T-helper 2 cell treated with Interferon-gamma antibody and Interleukin-4, amounts not matched to agents 5 μg/mL and 100 μg/mL, for 36 hours (primary cell): ENCODE data around the gene ATP4A.

Source experiments
- DNase-seq: peaks from one replicate; pipeline ENCODE4 v3.0.0; 2021; ENCODE audit warnings: low spot score
- H3K27ac Mint-ChIP-seq: one replicate; pipeline ENCODE4 v1.8.0; 2021; ENCODE audit warnings: mild to moderate bottlenecking, mixed read lengths
- H3K27me3 Mint-ChIP-seq: one replicate; pipeline ENCODE4 v1.8.0; 2021; ENCODE audit warnings: low read depth, mixed read lengths
- H3K36me3 Mint-ChIP-seq: one replicate; pipeline ENCODE4 v1.8.0; 2021; ENCODE audit warnings: low read depth, mixed read lengths
- H3K4me1 Mint-ChIP-seq: one replicate; pipeline ENCODE4 v1.8.0; 2021; ENCODE audit warnings: low read depth, mixed read lengths
- H3K4me3 Mint-ChIP-seq: one replicate; pipeline ENCODE4 v1.8.0; 2022; ENCODE audit warnings: mild to moderate bottlenecking, moderate library complexity, mixed read lengths
- H3K9me3 Mint-ChIP-seq: one replicate; pipeline ENCODE4 v1.8.0; 2021; ENCODE audit warnings: mixed read lengths

ATP4A gene

DNA sequence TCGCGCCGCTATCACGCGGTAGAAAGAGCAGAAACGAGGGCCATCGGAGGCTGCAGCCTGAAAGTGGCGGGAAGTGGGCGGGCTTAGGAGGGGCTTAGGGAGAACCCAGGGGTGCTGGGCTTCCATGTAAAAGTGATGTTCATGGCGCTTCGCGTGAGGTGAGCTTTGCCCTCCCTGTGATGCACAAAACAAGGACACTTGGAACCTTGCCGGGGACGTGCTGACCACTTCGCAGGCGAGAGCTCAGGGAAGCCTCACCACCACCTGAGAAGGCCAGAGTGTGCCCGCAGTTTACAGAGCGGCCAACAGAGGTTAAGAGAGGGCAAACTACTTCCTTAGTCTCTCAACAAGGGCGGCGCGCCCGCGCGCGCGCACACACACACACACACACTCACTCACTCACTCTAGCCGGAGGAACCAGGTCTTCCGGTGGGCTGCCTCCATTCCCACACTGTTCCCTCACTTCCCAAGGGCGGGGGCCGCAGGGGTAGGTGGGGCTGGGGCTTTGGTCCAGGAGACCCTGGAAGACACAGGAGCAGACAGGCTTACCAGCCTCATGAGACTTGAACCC lies 29.6 kb downstream of the ATP4A start:
- Mint-ChIP-seq H3K27me3 (peaks cover 22% of the 10 kb centered on the region), H3K4me3 (peak overlapping the region; percentile 53), H3K9me3 (no peaks in the 10 kb centered on the region), H3K36me3 (no peaks in the 10 kb centered on the region), H3K27ac (no peak overlapping the region), H3K4me1 (peaks cover 4% of the 10 kb centered on the region)
- peak; percentile 26 for DNase-seq

DNA sequence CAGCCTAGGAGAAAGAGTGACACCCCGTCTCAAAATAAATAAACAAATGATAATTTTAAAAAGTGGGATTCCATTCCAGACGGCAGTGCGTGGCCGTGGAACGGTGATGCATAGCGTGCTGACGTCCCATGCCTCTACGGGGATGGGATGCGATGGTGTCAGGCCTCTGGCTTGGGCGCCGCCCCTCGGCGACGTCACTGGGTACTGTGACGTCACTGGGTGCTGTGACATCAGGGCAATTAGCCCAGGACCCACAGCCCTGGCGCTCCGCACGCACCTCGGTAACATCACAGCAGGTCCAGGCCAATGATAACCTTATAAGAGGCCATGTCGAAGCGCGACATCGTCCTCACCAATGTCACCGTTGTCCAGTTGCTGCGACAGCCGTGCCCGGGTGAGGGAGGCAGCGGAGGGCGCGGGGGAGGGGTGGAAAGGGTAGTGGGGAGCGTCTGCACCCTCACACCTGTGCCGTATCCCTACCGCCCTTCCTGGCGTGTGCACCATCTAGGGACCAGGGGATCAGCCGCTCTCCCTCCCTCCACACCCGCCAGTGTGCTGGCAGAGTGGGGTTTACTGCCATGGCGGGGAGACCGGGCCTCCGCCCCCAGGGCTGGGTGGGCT lies 30.1 kb downstream of the ATP4A start, which contains the start of gene GAPDHS:
Gene GAPDHS, plus strand, starts transcription at position 256 of the 621 bp plus-strand sequence. Its CDS starts 72 bp downstream, at position 328.
- H3K27ac Mint-ChIP-seq: no peak within 1 kb of the TSS
- H3K36me3 Mint-ChIP-seq: no peaks in the 10 kb centered on the region
- peak within 1 kb of the TSS; percentile 53 for H3K4me3 Mint-ChIP-seq
- DNase-seq: no peak
- no peaks in the 10 kb centered on the region for H3K9me3 Mint-ChIP-seq
- peaks cover 4% of the 10 kb centered on the region for H3K4me1 Mint-ChIP-seq
- peaks cover 27% of the 10 kb centered on the region for H3K27me3 Mint-ChIP-seq

DNA sequence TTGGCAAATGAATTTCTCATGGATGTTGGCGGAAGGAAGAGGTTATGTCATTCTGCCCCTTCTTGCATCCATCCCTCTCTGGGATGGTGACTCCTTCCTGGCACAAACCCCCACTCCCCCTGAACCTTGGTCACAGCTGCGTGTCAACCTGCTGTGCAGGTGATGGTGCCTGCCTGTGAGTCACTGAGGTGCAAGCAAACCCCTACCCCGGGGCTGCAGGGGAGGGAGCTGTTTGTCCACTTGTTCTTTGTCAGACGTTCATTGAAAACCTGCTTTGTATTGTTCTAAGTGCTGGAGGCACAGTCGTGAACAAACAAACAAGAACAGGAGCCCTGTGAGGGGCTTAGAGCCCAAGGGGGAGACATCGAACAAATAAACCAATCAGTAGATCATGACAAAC lies 32.2 kb downstream of the ATP4A start:
- Mint-ChIP-seq H3K4me3 (no peak overlapping the region), H3K4me1 (peaks cover 4% of the 10 kb centered on the region), H3K27ac (no peak overlapping the region), H3K36me3 (no peaks in the 10 kb centered on the region), H3K27me3 (peaks cover 27% of the 10 kb centered on the region), H3K9me3 (no peaks in the 10 kb centered on the region)
- DNase-seq: no peak

DNA sequence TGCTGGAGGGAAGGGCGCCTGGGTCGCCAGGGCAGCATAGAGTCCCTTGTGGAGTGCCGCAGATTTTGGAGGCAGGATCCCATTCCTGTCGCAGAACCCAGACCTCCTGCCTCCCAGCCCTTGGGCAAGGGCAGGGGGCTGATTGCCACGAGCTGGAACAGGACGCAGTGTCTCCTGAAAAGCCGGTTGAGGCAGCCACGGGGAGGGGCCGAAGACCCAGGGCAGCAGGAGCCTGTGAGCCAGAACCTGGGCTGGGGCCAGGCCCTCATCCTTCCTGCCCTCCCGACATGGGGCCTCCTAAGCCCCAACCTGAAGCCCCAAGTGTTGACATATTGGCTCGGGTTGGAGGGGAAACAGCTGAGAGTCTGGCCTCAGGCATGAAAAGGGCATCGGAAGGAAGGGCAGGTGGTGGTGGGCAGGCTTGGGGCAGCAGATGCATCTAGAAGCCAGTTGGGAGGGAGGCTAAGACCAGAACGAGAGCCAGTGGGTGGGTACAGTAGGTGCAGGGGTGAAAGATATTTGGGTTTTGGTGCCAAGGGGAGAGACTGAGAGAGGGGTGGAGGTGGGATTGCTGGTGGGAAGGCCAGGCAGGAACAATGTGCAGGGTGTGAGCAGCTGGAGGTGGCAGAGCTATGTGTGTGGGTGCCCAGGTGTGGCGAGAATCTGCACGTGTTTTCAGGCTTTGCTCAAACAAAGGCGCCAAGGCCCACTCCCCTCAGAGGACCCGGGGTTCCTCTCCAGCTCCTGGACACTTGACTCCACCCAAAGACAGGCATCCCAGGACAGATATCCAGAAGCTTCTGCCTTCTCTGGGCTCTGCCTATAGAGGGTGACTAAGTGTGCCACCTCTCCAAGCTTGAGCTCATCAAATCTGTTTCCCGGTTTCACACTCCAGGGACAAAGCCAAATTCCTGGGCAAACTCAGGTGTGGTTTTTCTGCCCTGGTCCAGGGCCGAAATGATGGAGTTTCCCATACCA lies 33.9 kb downstream of the ATP4A start:
- DNase-seq: no peak
- Mint-ChIP-seq H3K36me3 (no peaks in the 10 kb centered on the region), H3K27me3 (peaks cover 23% of the 10 kb centered on the region), H3K9me3 (no peaks in the 10 kb centered on the region), H3K4me1 (peaks cover 6% of the 10 kb centered on the region), H3K27ac (no peak overlapping the region), H3K4me3 (no peak overlapping the region)

DNA sequence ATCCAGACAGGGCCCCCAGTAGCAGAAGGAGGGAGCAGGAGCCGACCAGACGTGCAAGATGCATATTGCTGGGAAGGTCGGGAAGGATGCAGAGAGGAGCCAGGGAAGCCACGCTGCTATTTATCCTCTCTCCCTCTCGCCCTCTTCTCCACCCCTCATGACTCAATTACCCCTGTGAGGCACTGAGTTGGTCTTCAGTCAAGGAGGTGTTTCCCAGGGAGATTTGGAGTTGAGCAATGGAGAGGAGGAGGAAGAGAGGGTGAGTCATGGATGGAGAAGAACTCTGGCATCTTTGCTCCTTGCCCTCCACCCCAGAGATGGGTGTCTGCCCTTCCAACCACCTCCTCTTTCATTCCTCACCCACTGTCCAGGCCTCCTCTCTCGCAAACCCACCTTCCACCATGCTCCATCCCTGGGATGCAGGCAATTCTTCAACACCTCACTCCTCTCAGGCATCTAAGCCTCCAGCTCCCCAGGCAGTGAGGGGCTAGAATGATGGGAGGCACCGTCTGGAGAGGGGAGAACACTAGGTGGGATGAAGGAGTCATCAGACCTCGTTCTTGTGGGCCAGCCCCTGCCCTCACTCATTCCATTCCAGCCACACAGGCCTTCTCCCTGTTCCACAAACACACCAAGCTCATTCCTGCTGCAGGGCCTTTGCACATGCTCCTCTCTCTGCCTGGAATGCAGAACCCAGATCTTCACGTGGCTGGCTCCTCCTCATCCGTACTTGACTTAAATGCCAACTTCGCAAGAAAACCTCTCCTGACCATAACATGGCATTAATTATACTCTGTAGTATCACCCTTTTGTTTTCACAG lies 35.0 kb downstream of the ATP4A start, which contains the start of gene SBSN:
Gene SBSN, minus strand, starts transcription at position 94 of the 821 bp plus-strand sequence. Its CDS starts 30 bp downstream, at position 64.
- Mint-ChIP-seq H3K27ac (no peak within 1 kb of the TSS), H3K4me1 (peaks cover 2% of the 10 kb centered on the region), H3K27me3 (peaks cover 19% of the 10 kb centered on the region), H3K4me3 (no peak within 1 kb of the TSS), H3K9me3 (no peaks in the 10 kb centered on the region), H3K36me3 (no peaks in the 10 kb centered on the region)
- no peak for DNase-seq

DNA sequence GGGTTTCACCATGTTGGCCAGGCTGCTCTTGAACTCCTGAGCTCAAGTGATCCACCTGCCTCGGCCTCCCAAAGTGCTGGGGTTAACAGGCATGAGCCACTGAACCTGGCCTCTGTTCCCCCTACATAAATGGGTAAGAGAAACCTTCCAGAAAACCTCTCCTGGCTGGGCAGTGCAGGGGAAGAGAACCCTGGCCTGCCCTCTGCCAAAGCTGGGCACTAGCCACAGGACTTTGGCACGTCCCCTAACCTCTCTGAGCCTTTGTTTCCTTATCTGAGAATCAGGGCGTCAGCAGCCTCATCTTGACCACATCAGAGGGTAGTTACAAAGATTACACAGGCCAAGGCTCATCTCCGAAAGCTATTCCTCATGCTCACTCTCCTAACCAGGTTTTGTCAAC lies 37.6 kb downstream of the ATP4A start:
- DNase-seq: no peak
- Mint-ChIP-seq H3K4me3 (no peak overlapping the region), H3K27ac (no peak overlapping the region), H3K27me3 (peaks cover 8% of the 10 kb centered on the region), H3K9me3 (no peaks in the 10 kb centered on the region), H3K36me3 (no peaks in the 10 kb centered on the region), H3K4me1 (peaks cover 2% of the 10 kb centered on the region)

DNA sequence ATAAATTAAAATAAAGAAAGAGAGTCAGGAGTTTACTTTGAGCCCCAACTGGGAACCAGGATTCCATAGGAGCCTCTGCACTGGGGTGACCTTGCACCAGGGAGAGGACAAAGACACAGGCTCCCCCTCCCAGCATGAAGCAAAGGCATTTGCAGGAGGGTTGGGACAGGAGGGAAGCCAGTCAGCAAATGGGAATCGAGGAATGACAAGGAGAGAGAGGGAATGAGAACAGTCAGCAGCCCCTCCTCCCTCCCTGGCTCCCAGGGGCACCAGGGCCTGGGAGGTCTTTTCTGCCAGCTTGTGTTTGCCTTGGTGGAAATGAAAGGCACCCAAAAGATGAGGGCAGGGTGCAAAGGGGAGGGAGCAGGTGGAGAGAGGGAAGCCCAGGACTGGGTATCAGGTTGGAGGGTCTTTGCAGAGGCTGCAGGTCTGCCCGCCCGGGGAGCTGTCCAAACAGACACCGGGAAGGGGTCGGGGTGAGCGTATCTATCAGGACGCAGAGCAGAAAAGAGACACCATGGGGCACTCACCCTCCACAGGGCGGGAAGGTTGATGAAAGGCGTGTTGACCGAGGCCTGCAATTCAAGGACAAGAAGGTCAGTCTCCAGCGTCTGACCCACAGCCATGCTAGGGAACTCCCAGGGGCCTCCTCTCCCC lies 39.1 kb downstream of the ATP4A start:
- no peak for DNase-seq
- Mint-ChIP-seq H3K9me3 (no peaks in the 10 kb centered on the region), H3K36me3 (no peaks in the 10 kb centered on the region), H3K4me1 (peaks cover 2% of the 10 kb centered on the region), H3K27me3 (peaks cover 5% of the 10 kb centered on the region), H3K4me3 (no peak overlapping the region), H3K27ac (no peak overlapping the region)

DNA sequence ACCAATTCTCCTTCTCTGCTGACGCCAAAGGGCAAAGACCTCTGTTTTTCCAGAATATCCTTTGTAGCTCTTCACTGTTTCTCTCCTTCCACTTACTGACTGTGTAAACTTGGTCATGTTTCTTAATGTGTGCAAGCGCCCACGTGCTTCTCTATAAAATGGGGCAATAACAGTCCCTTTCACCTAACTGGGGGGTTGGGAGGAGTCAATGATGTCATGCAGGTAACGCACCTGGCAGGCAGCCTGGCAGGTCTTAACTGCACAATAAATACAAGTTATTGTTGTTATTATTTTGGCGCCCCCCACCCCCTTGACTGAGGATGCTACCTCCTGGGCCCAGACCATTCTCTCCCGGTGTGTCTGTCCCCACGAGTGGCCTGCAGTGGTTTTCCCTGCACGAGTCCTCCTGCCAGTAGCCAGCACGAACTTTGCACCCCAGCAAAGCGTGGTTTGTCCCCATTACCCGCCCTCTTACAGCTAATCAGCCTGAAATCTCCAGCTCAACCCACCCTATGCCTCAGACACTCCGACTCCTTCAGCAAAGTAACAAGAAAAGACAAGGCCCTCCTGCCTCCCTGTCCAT lies 40.6 kb downstream of the ATP4A start:
- Mint-ChIP-seq H3K9me3 (no peaks in the 10 kb centered on the region), H3K36me3 (no peaks in the 10 kb centered on the region), H3K4me1 (peaks cover 2% of the 10 kb centered on the region), H3K27me3 (no peaks in the 10 kb centered on the region), H3K27ac (no peak overlapping the region), H3K4me3 (no peak overlapping the region)
- DNase-seq: no peak

DNA sequence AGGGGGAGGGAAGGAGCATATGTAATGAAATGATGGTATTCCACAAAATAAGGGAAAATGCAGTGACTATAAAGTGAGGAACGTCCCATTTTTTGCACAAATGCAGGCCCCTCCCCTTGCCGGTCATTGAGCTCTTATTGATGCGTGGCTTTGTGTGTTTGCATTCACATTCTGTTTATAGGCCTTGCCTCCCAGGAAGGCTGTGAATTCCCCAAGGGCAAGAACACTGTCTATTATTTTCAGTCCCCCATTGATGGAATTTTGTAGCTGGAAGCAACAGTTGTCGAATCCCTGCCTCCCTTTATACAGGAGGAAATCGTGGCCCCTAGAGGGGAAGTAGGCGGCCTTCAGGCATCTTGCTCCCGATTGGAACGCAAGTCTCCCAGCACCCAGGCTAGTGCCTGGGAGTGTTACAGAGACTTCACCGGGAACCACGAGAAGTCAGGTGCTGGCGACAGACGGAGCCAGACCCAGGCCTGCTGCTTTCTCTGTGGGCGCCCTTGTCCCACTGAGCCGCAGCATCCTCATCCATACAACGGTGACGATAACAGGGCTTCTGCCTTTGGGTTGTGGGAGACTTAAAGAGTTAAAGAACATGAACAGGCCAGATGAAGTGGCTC lies 42.2 kb downstream of the ATP4A start:
- Mint-ChIP-seq H3K36me3 (no peaks in the 10 kb centered on the region), H3K4me3 (no peak overlapping the region), H3K27ac (no peak overlapping the region), H3K4me1 (peaks cover 2% of the 10 kb centered on the region), H3K9me3 (no peaks in the 10 kb centered on the region), H3K27me3 (no peaks in the 10 kb centered on the region)
- no peak for DNase-seq

DNA sequence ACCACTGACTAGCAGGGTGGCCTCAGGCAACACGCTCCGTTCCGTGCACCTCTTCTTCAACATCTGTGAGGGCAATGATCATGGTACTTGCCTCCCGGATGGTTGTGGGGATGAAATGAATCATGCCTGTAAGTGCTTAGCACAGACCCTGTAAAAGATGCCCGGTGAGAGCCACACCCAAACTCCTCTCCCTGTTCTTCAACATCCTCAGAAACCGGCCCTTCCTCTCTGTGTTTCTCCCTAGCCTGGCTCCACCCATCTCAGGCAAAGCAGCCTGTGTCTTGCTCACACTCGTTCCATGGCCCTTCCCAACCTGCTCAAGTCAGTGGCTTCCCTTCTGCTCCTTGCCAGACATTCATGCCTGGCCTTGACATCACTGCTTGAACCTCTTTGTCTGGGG lies 44.2 kb downstream of the ATP4A start:
- H3K27me3 Mint-ChIP-seq: no peaks in the 10 kb centered on the region
- no peak for DNase-seq
- H3K4me1 Mint-ChIP-seq: no peaks in the 10 kb centered on the region
- no peaks in the 10 kb centered on the region for H3K9me3 Mint-ChIP-seq
- no peak overlapping the region for H3K4me3 Mint-ChIP-seq
- no peaks in the 10 kb centered on the region for H3K36me3 Mint-ChIP-seq
- H3K27ac Mint-ChIP-seq: no peak overlapping the region

DNA sequence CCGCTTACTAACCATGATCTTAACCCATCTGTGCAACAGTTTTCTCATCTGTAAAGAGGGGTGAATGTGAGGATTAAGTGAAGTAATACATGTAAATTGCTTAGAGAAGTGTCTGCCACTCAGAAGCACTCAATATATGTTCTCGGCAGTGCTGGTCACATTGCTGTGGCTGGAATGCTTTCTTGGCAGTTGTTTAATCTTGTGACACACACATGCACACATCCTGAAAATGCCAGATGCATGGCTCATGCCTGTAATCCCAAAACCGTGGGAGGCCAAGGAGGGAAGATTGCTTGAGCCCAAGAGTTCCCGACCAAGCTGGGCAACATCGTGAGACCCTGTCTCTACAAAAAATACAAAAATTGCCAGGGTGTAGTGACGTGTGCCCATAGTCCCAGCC lies 45.1 kb downstream of the ATP4A start:
- Mint-ChIP-seq H3K27ac (no peak overlapping the region), H3K4me1 (no peaks in the 10 kb centered on the region), H3K27me3 (no peaks in the 10 kb centered on the region), H3K9me3 (no peaks in the 10 kb centered on the region), H3K4me3 (no peak overlapping the region), H3K36me3 (no peaks in the 10 kb centered on the region)
- no peak for DNase-seq

DNA sequence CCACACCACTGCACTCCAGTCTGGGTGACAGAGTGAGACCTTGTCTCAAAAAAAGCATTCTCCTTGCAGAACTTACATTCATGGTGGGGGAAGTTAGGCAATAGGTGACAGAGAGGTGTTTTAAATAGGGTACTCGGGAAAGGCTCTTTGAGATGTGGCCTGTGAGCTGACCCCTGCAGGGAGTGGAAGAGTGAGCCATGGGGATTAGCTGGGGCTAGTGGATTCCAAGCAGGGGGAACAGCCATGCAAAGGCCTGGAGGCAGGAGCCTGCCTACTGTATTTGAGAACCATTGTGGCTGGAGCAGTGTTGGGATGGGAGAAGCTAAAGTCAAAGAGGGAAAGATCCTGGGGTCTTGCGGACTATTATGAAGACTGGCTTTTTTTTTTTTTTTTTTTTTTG lies 46.1 kb downstream of the ATP4A start:
- Mint-ChIP-seq H3K27me3 (peaks cover 5% of the 10 kb centered on the region), H3K27ac (no peak overlapping the region), H3K4me1 (no peaks in the 10 kb centered on the region), H3K4me3 (no peak overlapping the region), H3K9me3 (no peaks in the 10 kb centered on the region), H3K36me3 (no peaks in the 10 kb centered on the region)
- no peak for DNase-seq
